Natural killer cell (primary cell): ENCODE results near the gene MSI2. TPM values are rescaled to one million over a fixed set of nuclear protein-coding genes. Genes with fewer than 3 reads are reported as not detected.

Experiments
- ATAC-seq, 3 donors: fragments of 150-1000 bp in 2 of 3; fragments of 200-7000 bp in 1 of 3; cut with Tn5 transposase; 1 replicate in 1 of 3; 2 replicates in 2 of 3; pipeline ENCODE4 v1.10.0; 2021; ENCODE audit warnings: mild to moderate bottlenecking in 2 of 3, moderate library complexity in 2 of 3
- DNase-seq, 2 donors: peaks; one replicate each; pipeline versions ENCODE4 v3.0.0 to v3.0.0-alpha.2; 2013 to 2021; ENCODE audit warnings: mixed read lengths in 1 of 2
- H3K27ac ChIP-seq: one replicate; pipeline ENCODE4 v1.5.1; 2013; ENCODE audit warnings: mild to moderate bottlenecking, low read length
- H3K27me3 ChIP-seq: one replicate; pipeline ENCODE4 v1.6.1; 2013; ENCODE audit warnings: low read length; ENCODE audit not compliant: control insufficient read depth, insufficient read depth
- H3K36me3 ChIP-seq: one replicate; pipeline ENCODE4 v1.6.1; 2013; ENCODE audit warnings: low read length; ENCODE audit not compliant: control insufficient read depth, insufficient read depth
- H3K4me1 ChIP-seq: one replicate; pipeline ENCODE4 v1.6.1; 2013; ENCODE audit warnings: low read length; ENCODE audit not compliant: control insufficient read depth, insufficient read depth
- H3K4me3 ChIP-seq: one replicate; pipeline ENCODE4 v1.5.1; 2013; ENCODE audit warnings: low read length
- H3K9me3 ChIP-seq: one replicate; pipeline ENCODE4 v1.6.1; 2013; ENCODE audit warnings: low read length; ENCODE audit not compliant: control insufficient read depth, insufficient read depth
- H3K27ac Mint-ChIP-seq, 2 donors: one replicate each; pipeline ENCODE4 v1.8.0; 2022; ENCODE audit warnings: mild to moderate bottlenecking in 2 of 2, mixed read lengths in 2 of 2, moderate library complexity in 1 of 2
- H3K27me3 Mint-ChIP-seq, 2 donors: one replicate each; pipeline ENCODE4 v1.8.0; 2022; ENCODE audit warnings: low read depth in 2 of 2, mixed read lengths in 2 of 2
- H3K36me3 Mint-ChIP-seq: one replicate; pipeline ENCODE4 v1.8.0; 2022; ENCODE audit warnings: mixed read lengths
- H3K4me1 Mint-ChIP-seq, 2 donors: one replicate each; pipeline ENCODE4 v1.8.0; 2022; ENCODE audit warnings: mixed read lengths in 2 of 2
- H3K4me3 Mint-ChIP-seq: one replicate; pipeline ENCODE4 v1.8.0; 2022; ENCODE audit warnings: mild to moderate bottlenecking, moderate library complexity, mixed read lengths
- H3K9me3 Mint-ChIP-seq, 2 donors: one replicate each; pipeline ENCODE4 v1.8.0; 2022; ENCODE audit warnings: mixed read lengths in 2 of 2
- WGBS: methylation state at CpG from one replicate; pipeline ENCODE4 v1.1.7; 2013; ENCODE audit warnings: missing lambda C conversion rate; ENCODE audit not compliant: insufficient coverage; 5-methylcytosine and 5-hydroxymethylcytosine counted together
- intact Hi-C: fragments of 100-400 bp; cut with micrococcal nuclease; formaldehyde crosslinking; loops from one replicate; pipeline ENCODE4 v1.14.2; 2022
- total RNA-seq, 4 donors: library from RNA; stranded (reverse); fragments of 120-200 nt in 1 of 4; gene quantifications; one replicate each; pipeline versions ENCODE4 v1.2.3 to v1.2.4, GENCODE V29; 2013 to 2022
- TF ChIP-seq, protein P1 (sequence below): fragments of 200-600 bp; IDR thresholded peaks from one replicate; pipeline ENCODE4 v1.8.0; 2022; ENCODE audit warnings: antibody characterized with exemption

The MSI2 gene
- total RNA-seq, 3 donors from 2014 or later (not counting 1 experiment from before 2014, with no cell fraction given) = 95.5 to 145 (median 96.8) TPM

DNA sequence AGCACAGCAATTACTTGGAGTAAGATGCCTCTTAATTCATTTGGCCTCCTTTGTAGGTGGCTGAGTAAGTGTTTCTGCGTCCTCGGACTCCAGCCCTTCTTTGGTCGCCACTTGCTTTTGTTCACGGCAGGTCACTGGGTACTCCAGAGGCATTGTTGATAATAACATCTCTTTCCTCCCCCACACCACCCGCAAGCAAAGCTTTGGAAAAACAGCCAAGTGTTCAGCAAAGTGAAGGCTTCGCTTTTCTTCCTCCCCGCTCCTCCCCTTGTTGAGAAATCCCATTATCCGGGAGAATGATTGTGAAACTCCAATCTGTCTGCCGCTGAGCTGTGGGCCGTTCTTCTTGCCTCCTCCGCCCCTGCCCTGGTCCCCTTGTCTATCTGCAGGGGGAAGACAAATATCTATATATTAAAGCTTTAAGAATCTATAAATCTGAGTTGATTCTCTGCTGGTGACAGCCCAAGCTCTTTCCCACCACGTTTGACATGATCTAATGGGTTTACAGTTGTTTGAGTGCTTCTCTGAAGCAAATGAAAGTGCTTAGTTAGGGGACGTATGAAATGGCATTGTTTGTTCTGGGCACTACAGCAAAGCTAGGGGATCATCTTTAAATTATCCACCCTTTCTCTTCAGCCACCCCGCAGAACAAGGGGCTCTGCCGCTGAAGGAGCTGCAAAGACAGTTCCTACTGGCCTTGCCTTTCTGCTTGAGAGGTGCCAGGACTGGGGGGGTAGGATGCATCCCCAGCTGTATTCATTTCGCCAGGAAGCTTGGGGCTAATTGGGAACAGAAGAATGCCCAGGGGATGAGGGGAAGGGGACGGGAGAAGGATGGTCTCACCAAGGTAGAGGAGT lies 321.7 kb downstream of the MSI2 start:
- no peaks in the 10 kb centered on the region for H3K36me3 Mint-ChIP-seq
- ATAC-seq (no peak), DNase-seq (no peak)
- peaks cover 7% of the 10 kb centered on the region for H3K4me1 ChIP-seq
- H3K9me3 Mint-ChIP-seq = no peaks in the 10 kb centered on the region
- peaks cover 0 to 6% of the 10 kb centered on the region in 2 donors for H3K4me1 Mint-ChIP-seq
- H3K4me3 Mint-ChIP-seq = no peak overlapping the region
- no peak overlapping the region for H3K4me3 ChIP-seq
- intact Hi-C loops = no loop called here
- no peak overlapping the region for H3K27ac Mint-ChIP-seq
- H3K27me3 Mint-ChIP-seq = no peaks in the 10 kb centered on the region
- no peaks in the 10 kb centered on the region for H3K9me3 ChIP-seq
- no peaks in the 10 kb centered on the region for H3K36me3 ChIP-seq
- TF ChIP-seq, protein P1, sequence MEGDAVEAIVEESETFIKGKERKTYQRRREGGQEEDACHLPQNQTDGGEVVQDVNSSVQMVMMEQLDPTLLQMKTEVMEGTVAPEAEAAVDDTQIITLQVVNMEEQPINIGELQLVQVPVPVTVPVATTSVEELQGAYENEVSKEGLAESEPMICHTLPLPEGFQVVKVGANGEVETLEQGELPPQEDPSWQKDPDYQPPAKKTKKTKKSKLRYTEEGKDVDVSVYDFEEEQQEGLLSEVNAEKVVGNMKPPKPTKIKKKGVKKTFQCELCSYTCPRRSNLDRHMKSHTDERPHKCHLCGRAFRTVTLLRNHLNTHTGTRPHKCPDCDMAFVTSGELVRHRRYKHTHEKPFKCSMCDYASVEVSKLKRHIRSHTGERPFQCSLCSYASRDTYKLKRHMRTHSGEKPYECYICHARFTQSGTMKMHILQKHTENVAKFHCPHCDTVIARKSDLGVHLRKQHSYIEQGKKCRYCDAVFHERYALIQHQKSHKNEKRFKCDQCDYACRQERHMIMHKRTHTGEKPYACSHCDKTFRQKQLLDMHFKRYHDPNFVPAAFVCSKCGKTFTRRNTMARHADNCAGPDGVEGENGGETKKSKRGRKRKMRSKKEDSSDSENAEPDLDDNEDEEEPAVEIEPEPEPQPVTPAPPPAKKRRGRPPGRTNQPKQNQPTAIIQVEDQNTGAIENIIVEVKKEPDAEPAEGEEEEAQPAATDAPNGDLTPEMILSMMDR = no peak
- no peaks in the 10 kb centered on the region for H3K27me3 ChIP-seq
- WGBS = 88% methylated on average over 16 of the region's 17 CpGs
- H3K27ac ChIP-seq = no peak overlapping the region

GRCh38 chr17:57578608-57579225 lies 322.4 kb downstream of the MSI2 start:
- DNase-seq = no peak
- Histone ChIP-seq H3K4me3 (no peak overlapping the region), H3K9me3 (no peaks in the 10 kb centered on the region), H3K4me1 (peaks cover 7% of the 10 kb centered on the region), H3K27me3 (no peaks in the 10 kb centered on the region), H3K27ac (no peak overlapping the region), H3K36me3 (no peaks in the 10 kb centered on the region)
- TF ChIP-seq, protein P1 = no peak
- intact Hi-C loops = no loop called here
- WGBS = 91% methylated on average over 2 of the region's 5 CpGs
- Mint-ChIP-seq H3K4me3 (no peak overlapping the region), H3K27ac (no peak overlapping the region), H3K36me3 (no peaks in the 10 kb centered on the region), H3K9me3 (no peaks in the 10 kb centered on the region), H3K27me3 (no peaks in the 10 kb centered on the region), H3K4me1 (peaks cover 0 to 6% of the 10 kb centered on the region in 2 donors)
- ATAC-seq = no peak

GRCh38 chr17:57579245-57579644 lies 322.9 kb downstream of the MSI2 start:
- ATAC-seq = no peak
- DNase-seq = no peak
- Histone ChIP-seq H3K4me1 (peaks cover 7% of the 10 kb centered on the region), H3K4me3 (no peak overlapping the region), H3K36me3 (no peaks in the 10 kb centered on the region), H3K27me3 (no peaks in the 10 kb centered on the region), H3K9me3 (no peaks in the 10 kb centered on the region), H3K27ac (no peak overlapping the region)
- Mint-ChIP-seq H3K36me3 (no peaks in the 10 kb centered on the region), H3K9me3 (no peaks in the 10 kb centered on the region), H3K4me3 (no peak overlapping the region), H3K4me1 (peaks cover 0 to 6% of the 10 kb centered on the region in 2 donors), H3K27ac (no peak overlapping the region), H3K27me3 (no peaks in the 10 kb centered on the region)
- TF ChIP-seq, protein P1 = no peak
- intact Hi-C loops = no loop called here
- 95% methylated on average over 10 of the region's 11 CpGs for WGBS
